ENCODE results near the gene IDI2. TPM values are rescaled to one million over a fixed set of nuclear protein-coding genes. Genes with fewer than 3 reads are reported as not detected.

IDI2 gene
- total and polyA plus RNA-seq, 2 of the 13 experiments (the other 11 are each of a cell fraction or from before 2014, with no cell fraction given): not detected

DNA sequence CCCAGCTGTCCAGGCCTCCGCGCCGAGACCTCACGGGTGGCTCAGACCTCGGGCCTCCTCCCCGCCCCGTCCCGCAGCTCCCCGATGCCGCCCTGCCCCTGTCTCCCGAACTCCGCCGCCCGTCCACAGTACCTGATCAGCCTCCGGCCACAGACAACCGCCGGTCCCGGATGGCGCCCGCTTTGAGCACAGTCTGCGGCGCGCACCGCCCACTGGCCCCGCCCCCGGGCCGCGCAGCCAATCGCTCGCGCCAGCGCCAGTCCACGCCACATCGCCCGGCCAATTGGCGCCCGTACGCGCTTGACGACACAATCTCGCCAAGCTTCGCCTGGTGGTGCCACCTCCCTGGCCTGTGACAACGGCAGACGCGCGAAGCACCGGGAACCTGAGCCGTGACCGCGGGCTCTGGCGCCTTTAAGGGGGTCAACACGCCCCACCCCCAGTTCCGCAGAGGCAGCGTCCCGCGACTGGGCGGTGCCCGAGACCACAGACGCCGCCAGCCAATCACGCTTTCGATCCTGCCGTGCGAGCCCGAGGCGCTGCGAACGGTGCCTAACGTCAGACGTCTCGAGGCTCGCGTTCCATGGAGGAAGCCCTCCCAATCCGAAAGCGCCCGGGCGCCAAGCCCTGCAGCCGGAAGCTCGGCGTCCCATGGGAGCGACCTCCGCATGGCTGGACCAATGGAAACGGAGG lies 23.2 kb upstream of the IDI2 start, which contains the start of gene IDI1 (continued):
- TF ChIP-seq ZBTB26 (CRISPR knock-in tag; IDR thresholded peaks at IDR 0.05; ENCODE audit: borderline replicate concordance): no peak
- peak; percentile 57; the same call in 1 of the 2 replicates for TF ChIP-seq ZNF552 (CRISPR knock-in tag; IDR thresholded peaks at IDR 0.05; ENCODE audit: borderline replicate concordance)
- peak; percentile 78 for TF ChIP-seq CREM (IDR thresholded peaks at IDR 0.05)
- no peak for TF ChIP-seq CREM (CRISPR knock-in tag; IDR thresholded peaks at IDR 0.05)
- peak; percentile 14 for TF ChIP-seq XRCC5 (optimal IDR thresholded peaks at IDR 0.05; ENCODE audit: low read length)
- TF ChIP-seq RAD21 (CRISPR knock-in tag; IDR thresholded peaks at IDR 0.05): no peak
- TF ChIP-seq, protein P1, sequence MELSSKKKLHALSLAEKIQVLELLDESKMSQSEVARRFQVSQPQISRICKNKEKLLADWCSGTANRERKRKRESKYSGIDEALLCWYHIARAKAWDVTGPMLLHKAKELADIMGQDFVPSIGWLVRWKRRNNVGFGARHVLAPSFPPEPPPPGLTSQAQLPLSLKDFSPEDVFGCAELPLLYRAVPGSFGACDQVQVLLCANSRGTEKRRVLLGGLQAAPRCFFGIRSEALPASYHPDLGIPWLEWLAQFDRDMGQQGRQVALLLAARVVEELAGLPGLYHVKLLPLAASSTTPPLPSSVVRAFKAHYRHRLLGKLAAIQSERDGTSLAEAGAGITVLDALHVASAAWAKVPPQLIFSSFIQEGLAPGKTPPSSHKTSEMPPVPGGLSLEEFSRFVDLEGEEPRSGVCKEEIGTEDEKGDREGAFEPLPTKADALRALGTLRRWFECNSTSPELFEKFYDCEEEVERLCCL (CRISPR knock-in tag; IDR thresholded peaks at IDR 0.05; ENCODE audit: borderline replicate concordance): peak; percentile 17; the same call in 1 of the 2 replicates
- TF ChIP-seq HBP1 (CRISPR knock-in tag; IDR thresholded peaks at IDR 0.05; ENCODE audit: low read depth): peak; percentile 88; the same call in 1 of the 2 replicates
- TF ChIP-seq MED13 (CRISPR knock-in tag; IDR thresholded peaks at IDR 0.05): peak; percentile 23; the same call in 1 of the 2 replicates
- peak; percentile 52; the same call in 1 of the 2 replicates for TF ChIP-seq TBX3 (IDR thresholded peaks at IDR 0.05; ENCODE audit: borderline replicate concordance)
- TF ChIP-seq, protein P2, sequence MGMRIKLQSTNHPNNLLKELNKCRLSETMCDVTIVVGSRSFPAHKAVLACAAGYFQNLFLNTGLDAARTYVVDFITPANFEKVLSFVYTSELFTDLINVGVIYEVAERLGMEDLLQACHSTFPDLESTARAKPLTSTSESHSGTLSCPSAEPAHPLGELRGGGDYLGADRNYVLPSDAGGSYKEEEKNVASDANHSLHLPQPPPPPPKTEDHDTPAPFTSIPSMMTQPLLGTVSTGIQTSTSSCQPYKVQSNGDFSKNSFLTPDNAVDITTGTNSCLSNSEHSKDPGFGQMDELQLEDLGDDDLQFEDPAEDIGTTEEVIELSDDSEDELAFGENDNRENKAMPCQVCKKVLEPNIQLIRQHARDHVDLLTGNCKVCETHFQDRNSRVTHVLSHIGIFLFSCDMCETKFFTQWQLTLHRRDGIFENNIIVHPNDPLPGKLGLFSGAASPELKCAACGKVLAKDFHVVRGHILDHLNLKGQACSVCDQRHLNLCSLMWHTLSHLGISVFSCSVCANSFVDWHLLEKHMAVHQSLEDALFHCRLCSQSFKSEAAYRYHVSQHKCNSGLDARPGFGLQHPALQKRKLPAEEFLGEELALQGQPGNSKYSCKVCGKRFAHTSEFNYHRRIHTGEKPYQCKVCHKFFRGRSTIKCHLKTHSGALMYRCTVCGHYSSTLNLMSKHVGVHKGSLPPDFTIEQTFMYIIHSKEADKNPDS (CRISPR knock-in tag; IDR thresholded peaks at IDR 0.05): no peak
- peak; percentile 88; the same call in 1 of the 2 replicates for TF ChIP-seq ZNF333 (CRISPR knock-in tag; IDR thresholded peaks at IDR 0.05; ENCODE audit: borderline replicate concordance)
- peak; percentile 50 for TF ChIP-seq PPARG (CRISPR knock-in tag; conservative IDR thresholded peaks at IDR 0.05)
- TF ChIP-seq MBD4 (IDR thresholded peaks at IDR 0.05; ENCODE audit: borderline replicate concordance, low read length): no peak
- TF ChIP-seq ZNF574 (CRISPR knock-in tag; IDR thresholded peaks at IDR 0.05): peak; percentile 53
- TF ChIP-seq NR0B2 (CRISPR knock-in tag; IDR thresholded peaks at IDR 0.05): no peak; the same call in 1 of the 2 replicates
- TF ChIP-seq ZBTB7A (CRISPR knock-in tag; IDR thresholded peaks at IDR 0.05): peak; percentile 33; the same call in 1 of the 2 replicates
- TF ChIP-seq ZBTB7B (CRISPR knock-in tag; IDR thresholded peaks at IDR 0.05): 0 out of 2 replicates have a peak, but pooled peaks have one; percentile 14
- peak; percentile 82 for TF ChIP-seq REPIN1 (CRISPR knock-in tag; IDR thresholded peaks at IDR 0.05; ENCODE audit: borderline replicate concordance, low read depth)
- no peak for TF ChIP-seq NPAS2 (CRISPR knock-in tag; IDR thresholded peaks at IDR 0.05; ENCODE audit: borderline replicate concordance)
